NCI-H2196 (cell line): ENCODE results near the gene CEP55.
"Not testable (repeated sequence)": the region's sequence is repeated elsewhere in the genome, so short reads cannot be mapped to it uniquely, and the experiment has no call there.

ENCODE experiments used
- DNase-seq: peaks from one replicate; lab custom pipeline; 2025; ENCODE audit not compliant: unreplicated experiment; lab: John Stamatoyannopoulos, UW

The CEP55 gene

DNA sequence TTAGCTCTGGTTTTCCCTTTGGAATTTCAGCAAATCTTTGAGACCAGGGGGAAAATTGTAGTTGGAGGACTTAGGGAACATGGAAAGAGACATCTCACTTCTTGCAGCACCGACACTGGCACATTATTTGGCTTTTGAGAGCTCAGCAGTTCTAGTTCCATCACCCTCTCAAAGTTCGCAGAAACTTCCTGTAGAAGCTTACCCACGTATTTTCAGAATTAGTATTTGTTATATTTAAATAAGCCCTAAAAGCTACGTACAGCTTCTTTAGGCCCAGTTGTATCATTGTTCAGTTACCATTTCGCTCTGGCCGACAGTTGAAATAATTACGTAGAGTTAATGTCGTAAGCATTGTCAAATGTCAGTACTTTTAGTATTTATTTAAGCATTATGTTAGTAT is 13.4 kb downstream of the CEP55 start:
- no peak for DNase-seq

DNA sequence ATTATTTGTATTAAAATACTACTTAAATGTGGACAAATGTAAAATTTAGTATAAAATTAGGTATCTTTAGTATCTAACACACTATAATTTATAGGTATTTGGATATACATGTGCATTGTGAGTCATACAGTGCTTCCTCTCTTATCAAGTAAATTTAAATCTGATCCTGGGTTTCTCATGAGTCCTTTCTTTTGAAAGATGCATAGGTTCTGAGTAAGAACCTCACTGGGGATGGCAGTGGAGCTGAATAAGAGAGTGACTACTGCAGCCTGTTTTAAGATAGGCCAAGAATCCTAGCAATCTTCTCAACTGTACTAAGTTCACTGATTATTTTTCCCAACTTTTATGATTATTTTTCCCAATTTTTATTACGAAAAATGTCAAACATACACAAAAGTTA is 16.2 kb downstream of the CEP55 start:
- no peak for DNase-seq

DNA sequence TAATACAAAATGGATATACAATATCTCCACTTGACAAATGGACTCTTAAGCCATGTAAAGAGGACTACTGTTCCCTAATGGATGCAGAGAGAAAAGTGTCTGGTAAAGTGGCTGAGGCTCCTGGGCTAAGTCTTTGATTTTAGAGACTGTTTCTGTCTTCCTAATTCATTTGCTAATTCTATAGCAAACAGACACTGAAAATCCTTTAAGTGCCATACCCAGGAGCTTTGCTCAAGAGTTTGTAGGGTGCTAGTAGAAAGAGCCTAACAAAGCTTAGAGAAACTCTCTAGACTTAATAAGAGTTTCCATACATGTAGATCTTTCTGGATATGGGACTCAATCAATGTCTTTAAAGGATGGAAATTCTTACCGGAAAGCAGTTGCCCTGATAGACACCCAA is 16.7 kb downstream of the CEP55 start:
- no peak for DNase-seq

DNA sequence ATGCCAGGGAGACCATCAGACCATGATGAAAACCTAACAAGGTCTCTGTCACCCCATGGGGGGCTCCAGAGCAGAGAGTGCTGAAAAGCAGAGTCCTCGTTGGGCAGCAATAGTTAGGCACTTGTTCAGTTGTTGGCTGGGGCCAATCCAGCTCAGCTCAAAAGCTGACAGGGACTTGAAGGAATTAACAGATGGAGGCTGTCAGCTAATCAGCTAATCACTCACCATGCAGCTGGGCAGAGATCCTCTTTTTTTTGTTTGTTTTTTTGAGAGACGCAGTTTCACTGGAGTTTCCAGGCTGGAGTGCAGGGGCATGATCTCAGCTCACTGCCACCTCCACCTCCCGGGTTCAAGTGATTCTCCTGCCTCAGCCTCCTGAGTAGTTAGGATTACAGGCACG is 18.1 kb downstream of the CEP55 start:
- no peak for DNase-seq

DNA sequence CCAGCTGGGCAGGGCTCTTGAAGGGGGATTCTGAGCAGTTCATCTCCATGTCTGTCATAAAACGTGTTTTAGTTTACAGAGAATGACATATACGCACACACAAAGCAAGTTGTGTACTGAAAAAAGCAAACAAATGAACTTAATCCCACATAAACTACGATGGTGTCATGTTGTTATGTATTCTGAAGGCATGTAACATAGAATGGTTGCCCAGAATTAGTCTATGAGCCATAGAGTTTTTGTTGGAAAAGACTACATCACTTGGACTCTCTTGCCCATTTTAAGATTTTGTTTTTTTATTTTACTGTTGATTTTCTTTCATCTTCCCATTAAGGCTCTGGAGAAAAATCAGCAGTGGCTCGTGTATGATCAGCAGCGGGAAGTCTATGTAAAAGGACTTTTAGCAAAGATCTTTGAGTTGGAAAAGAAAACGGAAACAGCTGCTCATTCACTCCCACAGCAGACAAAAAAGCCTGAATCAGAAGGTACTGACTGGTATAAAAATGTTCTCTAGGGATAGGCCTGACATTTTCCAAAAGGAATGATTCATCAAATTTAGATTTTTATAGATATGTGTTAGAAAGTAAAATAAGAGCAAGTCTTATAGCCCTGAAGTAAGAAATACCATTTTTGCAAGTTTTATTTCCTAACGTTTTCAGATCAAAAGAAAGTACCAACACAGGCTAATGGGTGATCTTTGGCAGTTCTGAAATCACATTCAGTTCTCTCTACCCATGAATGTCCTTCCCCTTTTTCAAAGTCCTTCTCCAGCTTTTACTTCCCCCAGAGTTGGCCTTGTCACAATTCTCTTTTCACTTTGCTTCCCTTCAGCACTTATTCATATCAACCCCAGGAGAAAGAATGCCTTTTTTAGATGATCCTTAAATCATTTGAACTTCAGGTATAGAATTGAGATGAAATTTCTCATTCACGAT is 18.9 kb downstream of the CEP55 start:
- no peak for DNase-seq

DNA sequence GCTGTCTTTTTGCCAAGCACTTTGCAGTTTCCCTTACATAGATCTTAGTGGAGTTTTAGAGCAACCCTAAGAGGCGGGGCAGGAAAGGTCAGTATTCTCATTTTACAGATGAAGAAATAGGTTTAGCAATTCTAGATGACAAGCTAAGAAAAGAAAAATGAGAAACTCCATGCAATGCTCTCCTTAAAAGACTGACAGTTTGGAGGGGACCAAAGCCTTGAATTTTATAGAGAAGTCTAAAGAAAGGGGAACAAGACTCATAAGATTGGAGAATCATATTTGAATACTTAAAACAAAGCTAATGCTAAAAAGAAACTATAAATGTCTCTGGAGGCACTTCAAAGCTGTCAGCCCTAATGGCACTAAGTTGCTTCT is 19.6 kb downstream of the CEP55 start:
- no peak for DNase-seq

DNA sequence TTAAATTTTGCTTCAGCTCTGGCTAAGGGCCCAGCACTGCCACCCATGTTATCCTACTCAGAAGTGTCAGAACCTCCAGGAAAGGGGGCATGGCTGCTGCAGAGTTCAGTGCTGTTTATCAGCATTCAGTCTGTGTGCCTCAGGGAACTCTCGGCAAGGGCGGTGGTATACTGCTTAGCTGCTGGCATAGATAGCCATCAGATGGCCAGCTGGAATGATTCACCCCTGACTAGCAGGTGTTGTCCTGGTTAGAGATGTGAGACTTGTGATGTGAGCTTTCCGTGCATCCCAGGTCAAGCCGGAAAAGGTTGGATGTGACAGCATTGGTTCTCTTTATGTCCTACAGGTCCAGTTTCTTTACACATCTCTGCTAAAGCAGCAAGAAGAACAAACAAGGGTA is 22.1 kb downstream of the CEP55 start:
- DNase-seq: no peak

DNA sequence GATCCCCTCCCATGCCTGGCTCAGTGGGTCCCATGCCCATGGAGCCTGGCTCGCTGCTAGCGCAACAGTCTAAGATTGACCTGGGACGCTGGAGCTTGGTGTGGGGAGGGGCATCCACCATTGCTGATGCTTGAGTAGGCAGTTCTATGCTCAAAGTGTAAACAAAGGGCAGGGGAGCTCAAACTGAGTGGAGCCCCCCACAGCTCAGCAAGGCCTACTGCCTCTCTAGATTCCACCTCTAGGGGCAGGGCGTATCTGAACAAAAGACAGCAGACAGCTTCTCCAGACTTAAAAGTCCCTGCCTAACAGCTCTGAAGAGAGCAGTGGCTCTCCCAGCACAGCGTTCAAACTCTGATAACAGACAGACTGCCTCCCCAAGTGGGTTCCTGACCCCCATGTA is 38.9 kb downstream of the CEP55 start:
- DNase-seq: no peak

DNA sequence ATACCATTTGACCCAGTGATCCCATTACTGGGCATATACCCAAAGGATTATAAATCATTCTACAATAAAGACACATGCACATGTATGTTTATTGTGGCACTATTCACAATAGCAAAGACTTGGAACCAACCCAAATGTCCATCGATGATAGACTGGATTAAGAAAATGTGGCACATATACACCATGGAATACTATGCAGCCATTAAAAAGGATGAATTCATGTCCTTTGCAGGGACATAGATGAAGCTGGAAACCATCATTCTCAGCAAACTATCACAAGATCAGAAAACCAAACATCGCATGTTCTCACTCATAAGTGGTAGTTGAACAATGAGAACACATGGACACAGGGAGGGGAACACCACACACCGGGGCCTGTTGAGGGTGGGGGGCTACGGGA is 44.5 kb downstream of the CEP55 start:
- DNase-seq: not testable (repeated sequence)

DNA sequence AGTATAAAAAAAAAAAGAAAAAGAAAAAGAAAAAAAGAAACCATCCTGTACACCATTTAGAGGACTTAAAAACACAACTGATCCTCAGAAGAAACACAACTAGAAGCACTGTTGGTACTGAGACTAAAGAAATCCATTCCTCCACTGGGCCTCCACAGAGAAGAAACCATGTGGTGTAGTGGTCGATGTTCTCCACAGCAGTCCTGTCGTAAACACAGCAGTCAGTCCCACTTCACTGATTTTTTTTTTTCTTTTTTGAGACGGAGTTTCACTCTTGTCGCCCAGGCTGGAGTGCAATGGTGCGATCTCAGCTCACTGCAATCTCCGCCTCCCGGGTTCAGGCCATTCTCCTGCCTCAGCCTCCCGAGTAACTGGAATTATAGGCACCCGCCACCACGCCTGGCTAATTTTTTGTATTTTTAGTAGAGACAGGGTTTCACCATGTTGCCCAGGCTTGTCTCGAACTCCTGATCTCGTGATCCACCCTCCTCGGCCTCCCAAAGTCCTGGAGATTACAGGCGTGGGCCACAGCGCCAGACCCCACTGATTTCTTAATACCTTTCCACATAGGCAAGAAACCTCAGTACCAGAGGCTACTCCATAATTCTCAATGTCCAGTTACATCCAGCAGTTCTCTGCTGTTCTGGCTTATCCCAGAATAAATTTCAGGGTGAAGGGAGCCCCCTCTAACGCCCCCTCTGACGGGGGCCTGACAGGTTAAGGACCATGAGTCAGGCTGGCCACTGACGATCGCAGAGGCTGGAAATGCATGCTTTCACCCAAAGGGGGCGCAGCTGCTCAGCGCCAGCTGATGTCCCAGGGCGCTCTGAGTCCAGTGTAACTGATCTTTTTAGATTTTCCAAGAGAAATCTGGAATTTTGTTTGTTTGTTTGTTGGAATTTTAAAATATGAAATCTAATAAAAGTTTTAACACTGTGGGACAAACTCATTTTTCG is 45.3 kb downstream of the CEP55 start:
- DNase-seq: peak; percentile 23

DNA sequence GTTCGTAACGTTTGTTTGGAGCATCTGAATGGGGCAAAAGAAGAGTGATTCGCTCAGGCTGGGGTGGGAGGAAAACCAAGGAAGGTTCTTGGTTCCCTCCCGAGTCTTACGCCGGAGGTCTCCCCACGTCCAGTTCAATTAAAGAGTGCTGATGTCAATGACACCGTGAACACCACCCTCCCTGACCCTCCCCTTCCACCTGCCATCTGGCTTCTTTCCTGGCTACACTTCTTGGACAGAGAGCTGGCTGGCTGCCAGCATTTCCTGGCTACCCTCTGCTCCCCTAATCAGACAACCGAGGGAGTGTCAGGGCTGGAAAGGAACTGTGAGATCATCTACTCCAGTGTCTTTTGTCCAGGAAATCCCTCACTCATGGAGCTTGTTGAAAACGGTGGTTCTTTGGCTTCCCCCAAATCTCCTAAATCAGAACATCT is 46.0 kb downstream of the CEP55 start:
- DNase-seq: peak; percentile 26

DNA sequence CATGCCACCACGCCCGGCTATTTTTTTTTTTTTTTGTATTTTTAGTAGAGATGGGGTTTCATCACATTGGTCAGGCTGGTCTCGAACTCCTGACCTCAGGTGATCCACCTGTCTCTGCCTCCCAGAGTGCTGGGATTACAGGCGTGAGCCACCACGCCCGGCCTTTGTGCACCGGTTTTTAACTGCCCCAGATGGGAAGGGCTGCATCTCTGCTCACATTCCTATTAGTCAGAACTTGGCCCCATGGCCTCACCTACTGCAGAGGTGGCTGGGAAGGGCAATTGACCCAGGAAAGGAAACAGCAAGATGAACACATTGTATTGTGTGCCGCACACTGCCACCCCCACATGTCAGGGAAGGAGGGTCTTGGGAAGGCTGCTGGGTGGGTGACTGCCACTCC is 50.6 kb downstream of the CEP55 start:
- DNase-seq: not testable (repeated sequence)

DNA sequence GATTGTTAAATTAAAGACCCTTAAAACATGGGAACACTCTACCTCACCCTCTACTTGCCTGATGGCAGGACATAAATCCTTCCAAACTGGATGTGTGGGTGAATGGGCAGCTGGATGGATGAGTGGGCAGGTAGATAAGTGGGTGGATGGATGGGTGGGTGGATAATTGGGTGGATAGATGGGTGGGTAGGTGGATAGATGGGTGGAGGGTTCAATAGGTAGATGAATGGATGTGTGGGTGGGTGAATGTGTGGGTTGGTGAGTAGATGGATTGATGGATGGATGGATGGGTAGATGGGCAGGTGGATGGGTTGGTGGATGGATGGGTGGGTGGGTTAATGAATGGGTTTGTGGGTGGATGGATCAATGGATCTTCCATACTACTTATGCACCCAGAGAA is 51.1 kb downstream of the CEP55 start:
- no peak for DNase-seq

DNA sequence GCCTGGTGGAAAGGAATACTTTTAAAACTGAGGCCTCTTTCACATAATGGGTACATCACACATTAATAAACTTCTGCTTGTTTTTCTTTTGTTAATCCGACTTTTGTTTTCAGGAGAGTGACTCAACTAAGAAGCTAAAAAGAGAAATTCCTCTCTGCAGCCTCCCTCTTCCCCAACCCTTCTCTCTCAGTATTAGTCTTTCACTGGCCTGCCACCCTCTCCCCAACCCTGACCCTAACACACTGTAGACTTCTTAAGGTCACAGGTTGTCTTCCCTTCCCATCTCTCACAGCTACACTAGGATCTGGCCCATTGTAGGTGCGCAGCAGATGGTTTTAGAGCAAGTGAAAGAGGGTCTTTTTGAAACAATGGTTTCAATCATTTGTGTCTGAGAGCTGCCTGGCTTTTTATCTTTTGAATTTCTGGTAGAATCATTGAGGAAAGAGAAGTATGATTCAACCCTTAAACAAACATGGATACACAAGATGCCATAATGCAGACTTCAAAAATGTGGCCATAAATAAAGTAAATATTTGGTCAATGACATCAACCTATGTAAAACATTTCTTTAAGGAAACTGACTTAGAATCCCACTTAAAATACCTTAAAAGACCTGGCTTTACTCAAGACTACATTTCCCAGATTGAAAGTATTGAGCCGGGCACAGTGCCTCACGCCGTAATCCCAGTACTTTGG is 52.1 kb downstream of the CEP55 start:
- DNase-seq: no peak

DNA sequence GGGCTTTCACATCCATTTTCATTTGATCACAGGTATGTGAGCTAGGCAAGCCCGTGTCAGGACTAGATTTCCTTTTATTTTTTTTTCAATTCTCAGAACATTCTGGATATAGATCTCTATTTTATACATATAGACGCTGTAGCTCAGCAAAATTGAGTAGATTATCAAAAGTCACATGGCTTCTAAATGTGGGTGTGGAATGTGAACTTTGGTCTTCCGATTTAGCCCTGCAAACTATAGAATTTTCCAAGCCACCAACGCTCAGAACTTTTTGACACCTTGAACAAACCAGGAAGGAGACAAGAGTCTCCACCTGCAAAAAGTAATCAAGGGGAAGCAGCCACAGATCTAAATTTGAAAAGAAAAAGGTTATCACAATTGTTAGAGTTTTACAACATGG is 54.2 kb downstream of the CEP55 start:
- DNase-seq: no peak

DNA sequence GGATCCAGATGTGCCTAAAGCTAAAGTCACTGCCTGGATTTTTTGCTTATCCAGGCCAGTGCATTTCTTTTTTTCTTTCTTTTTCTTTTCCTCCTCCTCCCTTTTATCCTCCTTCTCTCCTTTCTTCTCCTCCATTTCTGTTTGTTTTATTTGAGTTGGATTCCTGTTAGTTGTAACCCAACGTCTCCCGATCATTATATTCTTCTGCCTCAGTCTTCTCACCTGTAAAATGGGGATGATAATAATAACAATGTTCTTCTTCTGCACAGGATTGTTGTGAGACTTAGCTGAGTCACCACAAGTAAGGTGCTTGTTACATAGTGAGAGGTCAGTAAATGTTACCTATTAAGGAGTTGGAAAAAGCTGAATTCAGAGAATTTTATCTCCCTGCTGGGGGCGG is 56.4 kb downstream of the CEP55 start:
- no peak for DNase-seq

DNA sequence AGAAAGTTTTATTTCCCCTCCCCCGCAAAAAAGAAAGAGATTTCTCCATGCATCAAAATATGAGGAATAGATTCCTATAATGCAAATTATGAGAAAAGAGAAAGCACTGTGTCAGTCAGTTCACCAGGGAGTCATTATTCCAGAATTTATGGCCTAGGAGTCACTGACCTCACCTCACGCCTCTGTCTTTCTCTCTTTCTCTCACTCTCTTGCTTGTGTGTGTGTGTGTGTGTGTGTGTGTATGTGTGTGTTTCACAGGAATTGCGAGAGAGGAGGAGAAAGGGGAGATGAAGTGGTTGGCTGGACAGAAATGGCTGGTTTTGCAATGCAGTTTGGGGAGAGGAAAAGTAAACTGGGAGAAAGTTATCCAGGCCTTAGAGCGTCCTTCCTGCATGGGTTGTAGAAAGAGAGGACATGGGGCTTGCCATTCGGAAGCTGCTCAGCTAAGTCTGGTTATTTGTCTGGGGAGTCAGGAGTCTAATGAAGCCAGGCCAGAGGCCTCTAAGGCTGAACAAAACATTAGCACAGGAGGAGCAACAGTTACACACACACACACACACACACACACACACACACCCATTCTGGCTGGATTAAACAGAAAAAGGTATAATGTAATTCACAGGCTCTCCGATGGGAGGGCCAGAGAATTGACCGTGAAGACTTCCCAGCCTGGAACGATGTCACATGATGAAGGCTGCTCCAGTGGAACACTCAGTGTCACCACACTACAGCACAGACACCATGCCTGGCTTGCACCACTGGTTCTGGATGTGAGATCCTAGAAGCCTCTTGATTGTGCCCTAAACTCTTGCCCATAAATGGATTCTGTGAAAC is 57.3 kb downstream of the CEP55 start:
- DNase-seq: no peak

DNA sequence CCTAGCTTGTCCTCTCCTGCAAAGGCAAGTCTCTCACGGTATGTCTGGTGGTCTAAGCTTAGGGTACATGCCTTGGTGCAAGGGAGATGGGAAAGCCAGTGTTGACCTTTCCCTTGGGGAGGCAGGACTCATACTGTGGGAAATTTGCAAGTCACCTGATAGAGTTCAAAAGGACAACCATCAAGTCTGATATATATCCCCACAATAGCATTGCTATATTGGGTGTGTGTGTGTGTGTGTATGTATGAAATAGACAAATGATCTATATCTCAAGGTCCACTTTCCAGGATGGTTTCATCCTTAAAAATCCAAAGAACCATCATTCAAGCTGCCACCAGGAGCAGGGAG is 57.9 kb downstream of the CEP55 start:
- DNase-seq: no peak

DNA sequence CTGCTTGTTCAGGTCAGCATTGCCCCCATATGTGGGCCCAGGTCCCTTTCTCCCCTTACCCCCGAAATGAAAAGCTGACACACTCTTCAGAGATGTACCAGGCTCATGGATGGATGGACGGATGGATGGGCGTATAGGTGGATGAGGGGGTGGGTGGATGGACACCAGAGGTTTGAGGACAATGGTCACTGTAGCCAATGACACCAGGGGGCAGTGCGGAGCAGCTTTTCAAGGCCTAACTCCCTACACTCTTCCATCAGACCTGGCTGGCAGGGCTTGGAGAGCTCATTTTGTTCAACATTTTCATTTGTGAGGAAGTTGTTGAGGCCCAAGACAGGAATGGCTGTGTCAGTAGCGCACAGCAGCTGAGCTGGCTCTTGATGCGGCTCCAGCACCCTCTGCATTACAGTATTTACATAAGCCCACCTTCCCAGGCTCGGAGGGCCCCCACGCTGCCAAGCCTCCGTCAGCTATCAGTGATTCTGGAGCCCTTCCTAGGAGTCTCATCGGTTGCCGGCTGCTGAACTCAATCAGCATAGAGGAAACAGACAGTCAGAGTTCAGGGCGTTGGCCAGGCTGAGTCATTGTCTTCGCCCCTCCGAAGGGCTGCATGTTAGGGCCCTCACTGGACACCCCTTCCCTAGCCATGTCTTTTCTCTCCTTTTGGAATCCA is 58.5 kb downstream of the CEP55 start:
- peak; percentile 47 for DNase-seq

DNA sequence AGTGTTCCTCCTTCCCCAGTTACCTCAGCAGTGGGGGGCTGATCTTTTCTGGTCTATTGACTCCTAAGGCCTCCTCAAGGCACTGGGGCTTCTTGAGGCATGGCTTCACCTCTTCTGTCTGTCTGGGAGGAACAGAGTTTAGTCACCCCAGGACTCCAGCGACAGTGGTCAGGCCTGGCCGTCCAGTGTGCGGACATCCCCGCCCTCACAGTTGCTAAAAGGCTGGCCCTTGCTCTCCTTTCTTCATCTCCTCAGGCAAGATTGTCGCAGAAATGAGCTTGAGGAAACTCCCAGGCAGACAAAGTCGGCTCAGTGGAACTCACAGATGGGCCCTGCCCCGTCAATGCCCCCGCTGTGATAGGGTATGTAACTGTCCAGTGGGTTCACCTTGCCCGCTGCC is 63.1 kb downstream of the CEP55 start:
- no peak for DNase-seq
